Nephron progenitor cell (in vitro differentiated cells): ENCODE measurements around the gene ING3.

Experiments
- DNase-seq: peaks from one replicate; pipeline ENCODE4 v3.0.0; 2021
- H3K27ac Mint-ChIP-seq: 2 replicates; pipeline ENCODE4 v1.8.0; 2021; ENCODE audit warnings: mild to moderate bottlenecking, moderate library complexity, mixed read lengths
- H3K27me3 Mint-ChIP-seq: 2 replicates; pipeline ENCODE4 v1.8.0; 2021; ENCODE audit warnings: mild to moderate bottlenecking, low read depth, mixed read lengths; ENCODE audit not compliant: poor library complexity
- H3K36me3 Mint-ChIP-seq: 2 replicates; pipeline ENCODE4 v1.8.0; 2021; ENCODE audit warnings: low read depth, mixed read lengths
- H3K4me1 Mint-ChIP-seq: 2 replicates; pipeline ENCODE4 v1.8.0; 2021; ENCODE audit warnings: mixed read lengths
- H3K4me3 Mint-ChIP-seq: 2 replicates; pipeline ENCODE4 v1.8.0; 2021; ENCODE audit warnings: mild to moderate bottlenecking, moderate library complexity, mixed read lengths
- H3K9me3 Mint-ChIP-seq: 2 replicates; pipeline ENCODE4 v1.8.0; 2021; ENCODE audit warnings: mild to moderate bottlenecking, moderate library complexity, mixed read lengths
- TF ChIP-seq, protein P1 (sequence below): fragments of 200-600 bp; sonication (generic); IDR thresholded peaks from 2 replicates; pipeline ENCODE4 v1.5.0; 2021; ENCODE audit warnings: antibody characterized with exemption

The ING3 gene, protein sequence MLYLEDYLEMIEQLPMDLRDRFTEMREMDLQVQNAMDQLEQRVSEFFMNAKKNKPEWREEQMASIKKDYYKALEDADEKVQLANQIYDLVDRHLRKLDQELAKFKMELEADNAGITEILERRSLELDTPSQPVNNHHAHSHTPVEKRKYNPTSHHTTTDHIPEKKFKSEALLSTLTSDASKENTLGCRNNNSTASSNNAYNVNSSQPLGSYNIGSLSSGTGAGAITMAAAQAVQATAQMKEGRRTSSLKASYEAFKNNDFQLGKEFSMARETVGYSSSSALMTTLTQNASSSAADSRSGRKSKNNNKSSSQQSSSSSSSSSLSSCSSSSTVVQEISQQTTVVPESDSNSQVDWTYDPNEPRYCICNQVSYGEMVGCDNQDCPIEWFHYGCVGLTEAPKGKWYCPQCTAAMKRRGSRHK

DNA sequence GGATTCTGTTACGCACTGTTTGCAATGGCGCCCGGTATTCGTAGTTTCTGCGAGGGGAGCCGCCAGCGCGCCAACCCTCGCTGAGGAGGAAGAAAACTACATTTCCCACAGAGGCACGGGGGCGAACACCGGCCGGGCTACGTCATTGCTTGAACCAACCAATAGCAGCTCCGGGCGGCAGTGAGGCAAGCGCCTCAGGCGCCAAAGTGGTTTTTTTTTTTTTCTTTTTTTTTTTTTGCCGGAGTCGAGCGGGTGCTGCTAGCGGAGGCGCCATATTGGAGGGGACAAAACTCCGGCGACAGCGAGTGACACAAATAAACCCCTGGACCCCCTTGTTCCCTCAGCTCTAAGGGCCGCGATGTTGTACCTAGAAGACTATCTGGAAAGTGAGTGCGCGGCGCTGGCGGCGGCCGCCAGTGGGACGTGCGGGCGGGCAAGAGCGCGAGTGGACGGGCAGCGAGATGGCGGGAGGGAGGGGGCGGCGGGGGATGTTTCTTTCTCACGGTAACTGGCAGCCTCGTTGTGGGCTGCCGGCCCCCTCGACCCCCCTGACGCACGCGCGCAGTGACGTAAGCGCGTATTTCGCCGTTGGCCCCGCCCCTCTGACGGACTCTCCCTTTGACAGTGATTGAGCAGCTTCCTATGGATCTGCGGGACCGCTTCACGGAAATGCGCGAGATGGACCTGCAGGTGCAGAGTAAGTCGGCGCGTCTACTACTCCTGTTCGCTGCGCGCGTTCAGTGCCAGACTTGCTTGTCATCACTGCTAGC lies at the start of gene ING3:
ING3 (plus strand) TSS at position 239 of the 770 bp plus-strand sequence; CDS start at position 359, 120 bp downstream.
- no peaks in the 10 kb centered on the region for H3K9me3 Mint-ChIP-seq
- peak within 1 kb of the TSS; percentile 88 for H3K4me3 Mint-ChIP-seq
- peaks cover 37% of the 10 kb centered on the region for H3K4me1 Mint-ChIP-seq
- peak within 1 kb of the TSS; percentile 100 for H3K27ac Mint-ChIP-seq
- TF ChIP-seq, protein P1, sequence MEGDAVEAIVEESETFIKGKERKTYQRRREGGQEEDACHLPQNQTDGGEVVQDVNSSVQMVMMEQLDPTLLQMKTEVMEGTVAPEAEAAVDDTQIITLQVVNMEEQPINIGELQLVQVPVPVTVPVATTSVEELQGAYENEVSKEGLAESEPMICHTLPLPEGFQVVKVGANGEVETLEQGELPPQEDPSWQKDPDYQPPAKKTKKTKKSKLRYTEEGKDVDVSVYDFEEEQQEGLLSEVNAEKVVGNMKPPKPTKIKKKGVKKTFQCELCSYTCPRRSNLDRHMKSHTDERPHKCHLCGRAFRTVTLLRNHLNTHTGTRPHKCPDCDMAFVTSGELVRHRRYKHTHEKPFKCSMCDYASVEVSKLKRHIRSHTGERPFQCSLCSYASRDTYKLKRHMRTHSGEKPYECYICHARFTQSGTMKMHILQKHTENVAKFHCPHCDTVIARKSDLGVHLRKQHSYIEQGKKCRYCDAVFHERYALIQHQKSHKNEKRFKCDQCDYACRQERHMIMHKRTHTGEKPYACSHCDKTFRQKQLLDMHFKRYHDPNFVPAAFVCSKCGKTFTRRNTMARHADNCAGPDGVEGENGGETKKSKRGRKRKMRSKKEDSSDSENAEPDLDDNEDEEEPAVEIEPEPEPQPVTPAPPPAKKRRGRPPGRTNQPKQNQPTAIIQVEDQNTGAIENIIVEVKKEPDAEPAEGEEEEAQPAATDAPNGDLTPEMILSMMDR: no peak
- H3K27me3 Mint-ChIP-seq: no peaks in the 10 kb centered on the region
- peaks cover 26% of the 10 kb centered on the region for H3K36me3 Mint-ChIP-seq
- peak; percentile 97 for DNase-seq

DNA sequence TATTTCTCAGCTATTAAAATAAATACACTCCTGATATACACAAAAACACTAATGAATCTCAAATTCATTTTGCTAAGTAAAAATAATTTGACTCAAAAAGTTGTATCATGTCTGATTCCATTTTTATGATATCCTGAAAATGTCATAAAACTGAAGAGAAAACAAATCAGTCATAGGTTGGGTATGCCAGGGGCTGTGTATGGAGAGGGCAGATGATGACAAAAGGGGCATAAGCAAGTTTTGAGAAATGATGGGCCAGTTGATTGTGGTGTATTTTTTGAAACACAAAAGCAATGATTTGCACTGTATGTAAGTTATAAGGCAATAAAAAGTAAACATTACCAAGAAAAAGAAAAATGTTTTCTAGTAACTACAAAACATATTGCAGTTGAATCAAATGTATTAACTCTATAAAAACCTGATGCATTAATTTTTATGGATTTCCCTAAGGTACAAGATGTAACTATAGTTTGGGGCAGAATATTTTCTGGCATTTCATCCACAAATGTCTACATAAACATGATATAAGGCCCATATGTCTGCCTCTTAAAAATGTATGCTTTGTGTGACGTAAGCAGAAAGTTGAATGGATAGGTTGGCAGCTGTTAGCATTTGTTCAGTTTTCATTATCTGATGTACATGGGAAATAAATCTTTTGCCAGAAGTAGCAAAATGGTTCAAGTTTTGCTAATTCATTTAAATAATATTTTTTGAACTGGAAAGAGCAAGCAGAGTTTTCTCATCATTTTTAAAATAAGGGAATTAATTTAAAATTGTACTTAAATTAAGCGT lies 35.1 kb upstream of the ING3 start:
- Mint-ChIP-seq H3K9me3 (peaks cover 6% of the 10 kb centered on the region), H3K4me3 (no peak overlapping the region), H3K27ac (no peak overlapping the region), H3K36me3 (no peaks in the 10 kb centered on the region), H3K4me1 (no peaks in the 10 kb centered on the region), H3K27me3 (no peaks in the 10 kb centered on the region)
- TF ChIP-seq, protein P1: no peak
- no peak for DNase-seq

DNA sequence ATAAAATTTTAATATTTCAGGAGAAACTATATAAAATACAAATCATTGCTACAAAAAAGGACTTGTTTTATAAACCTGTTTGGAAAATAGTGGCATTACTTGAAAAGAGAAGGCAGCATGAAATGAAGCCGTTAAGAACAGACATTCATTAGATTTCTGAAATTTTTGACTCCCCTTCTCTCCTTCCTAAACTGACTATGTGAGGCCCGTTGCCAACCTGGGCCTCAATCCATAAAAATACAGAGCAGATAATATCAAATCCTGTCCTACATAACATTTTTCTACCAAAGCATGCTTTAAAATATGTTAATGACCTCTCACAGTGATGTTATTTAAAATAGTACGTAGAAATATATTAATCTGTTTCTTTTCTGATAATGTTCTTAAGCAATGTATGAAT lies 34.5 kb upstream of the ING3 start:
- no peaks in the 10 kb centered on the region for H3K36me3 Mint-ChIP-seq
- H3K9me3 Mint-ChIP-seq: peaks cover 6% of the 10 kb centered on the region
- no peak overlapping the region for H3K27ac Mint-ChIP-seq
- H3K4me3 Mint-ChIP-seq: no peak overlapping the region
- H3K27me3 Mint-ChIP-seq: no peaks in the 10 kb centered on the region
- TF ChIP-seq, protein P1: no peak
- DNase-seq: no peak
- no peaks in the 10 kb centered on the region for H3K4me1 Mint-ChIP-seq

DNA sequence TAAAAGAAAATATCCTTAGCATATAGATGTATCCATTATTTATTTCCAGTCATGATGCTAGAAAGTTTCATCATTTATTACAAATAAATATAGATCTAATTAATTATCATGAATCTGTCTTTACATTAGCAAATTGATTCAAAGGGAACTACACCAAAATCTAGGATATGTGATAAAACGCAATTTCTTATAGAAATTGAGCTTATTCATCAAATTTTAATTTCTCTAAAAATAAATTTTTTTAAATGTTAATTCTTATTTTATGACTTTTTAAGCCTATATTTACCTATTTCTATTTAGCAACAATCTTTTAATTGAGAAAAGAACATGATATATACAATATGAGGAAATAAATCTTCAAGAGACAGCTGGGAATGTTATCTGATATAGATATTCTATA lies 34.0 kb upstream of the ING3 start:
- no peaks in the 10 kb centered on the region for H3K4me1 Mint-ChIP-seq
- no peaks in the 10 kb centered on the region for H3K27me3 Mint-ChIP-seq
- H3K4me3 Mint-ChIP-seq: no peak overlapping the region
- no peak for DNase-seq
- H3K36me3 Mint-ChIP-seq: no peaks in the 10 kb centered on the region
- peaks cover 6% of the 10 kb centered on the region for H3K9me3 Mint-ChIP-seq
- TF ChIP-seq, protein P1: no peak
- H3K27ac Mint-ChIP-seq: no peak overlapping the region

DNA sequence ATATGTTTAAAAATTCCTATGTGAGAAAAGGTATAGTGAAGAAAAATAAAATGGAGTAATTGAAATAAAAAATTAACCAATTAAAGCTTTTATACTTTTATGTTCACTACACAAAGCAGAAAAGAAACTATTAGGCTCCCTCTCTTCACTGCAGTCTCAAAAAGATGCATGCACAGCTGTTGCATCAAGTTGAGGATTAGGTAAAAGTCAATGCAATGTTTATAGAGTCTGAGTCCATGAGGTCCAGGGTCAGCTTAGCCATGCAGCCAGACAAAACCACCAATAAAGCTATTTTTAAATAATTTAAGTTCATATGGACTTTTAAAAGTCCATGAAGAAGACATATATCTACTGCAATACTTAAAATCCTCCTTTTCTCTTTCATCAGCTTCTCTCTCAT lies 31.1 kb upstream of the ING3 start:
- no peak for DNase-seq
- H3K36me3 Mint-ChIP-seq: no peaks in the 10 kb centered on the region
- H3K27me3 Mint-ChIP-seq: no peaks in the 10 kb centered on the region
- H3K4me3 Mint-ChIP-seq: no peak overlapping the region
- TF ChIP-seq, protein P1: no peak
- H3K9me3 Mint-ChIP-seq: no peaks in the 10 kb centered on the region
- H3K27ac Mint-ChIP-seq: no peak overlapping the region
- H3K4me1 Mint-ChIP-seq: no peaks in the 10 kb centered on the region
